ENCODE results near the gene FRMD4A.

- TF ChIP-seq CTCF (IDR thresholded peaks at IDR 0.05; ENCODE audit: insufficient read depth, low read length, poor library complexity, severe bottlenecking) (no peak), EZH2phosphoT487 (conservative IDR thresholded peaks at IDR 0.05; ENCODE audit: low read length) (no peak)
These were observed 560.8 kb downstream of the FRMD4A start for GRCh38 chr10:13769946-13770345.

All from SU-DHL-6 (cell line).